Measurements from ENCODE around the gene FMNL2. TPM values are rescaled to one million over a fixed set of nuclear protein-coding genes. Genes with fewer than 3 reads are reported as not detected.

Gene FMNL2
- total RNA-seq, 4 donors from 2014 or later, result 6.7 to 17.2 (median 11.5) TPM

- TF ChIP-seq POLR2A (IDR thresholded peaks at IDR 0.05), result no peak
- TF ChIP-seq CTCF (IDR thresholded peaks at IDR 0.05 in 4 of 5, conservative IDR thresholded peaks at IDR 0.05 in 1 of 5), result no peak
- H3K27me3 ChIP-seq, result no peaks in the 10 kb centered on the region
- no peaks in the 10 kb centered on the region for H3K9me3 ChIP-seq
- H3K36me3 ChIP-seq, result no peaks in the 10 kb centered on the region
- in situ Hi-C loops (cut with MboI; ENCODE audit: low sequenced_read_pairs in 4 of 4) (no loop called here), intact Hi-C loops (cut with DNase I; ENCODE audit: low total_unique reads) (no loop called here)
- H3K4me3 ChIP-seq, result no peak overlapping the region
- ATAC-seq (no peak), DNase-seq (no peak)
- peaks cover 28 to 30% of the 10 kb centered on the region in 2 donors for H3K4me1 ChIP-seq
- no peak overlapping the region for H3K27ac ChIP-seq
Measured at GRCh38 chr2:152352616-152353015, 17.6 kb downstream of the FMNL2 start.

GRCh38 chr2:152353364-152353763, 18.4 kb downstream of the FMNL2 start:
- Histone ChIP-seq H3K27ac (no peak overlapping the region), H3K4me3 (no peak overlapping the region), H3K27me3 (no peaks in the 10 kb centered on the region), H3K9me3 (no peaks in the 10 kb centered on the region), H3K36me3 (no peaks in the 10 kb centered on the region), H3K4me1 (peaks cover 24 to 26% of the 10 kb centered on the region in 2 donors)
- DNase-seq (no peak), ATAC-seq (no peak)
- intact Hi-C loops (cut with DNase I; ENCODE audit: low total_unique reads) (no loop called here), in situ Hi-C loops (cut with MboI; ENCODE audit: low sequenced_read_pairs in 4 of 4) (no loop called here)
- no peak for TF ChIP-seq POLR2A (IDR thresholded peaks at IDR 0.05)
- TF ChIP-seq CTCF (IDR thresholded peaks at IDR 0.05 in 4 of 5, conservative IDR thresholded peaks at IDR 0.05 in 1 of 5), result no peak

GRCh38 chr2:152354069-152354755, 19.2 kb downstream of the FMNL2 start:
- peaks cover 22 to 24% of the 10 kb centered on the region in 2 donors for H3K4me1 ChIP-seq
- in situ Hi-C loops (cut with MboI; ENCODE audit: low sequenced_read_pairs in 4 of 4) (no loop called here), intact Hi-C loops (cut with DNase I; ENCODE audit: low total_unique reads) (no loop called here)
- peak overlapping the region in 3 of 4 donors; percentile 4 to 38 (median 23) for H3K27ac ChIP-seq
- no peak for ATAC-seq
- H3K4me3 ChIP-seq, result no peak overlapping the region
- H3K36me3 ChIP-seq, result no peaks in the 10 kb centered on the region
- no peak for DNase-seq
- TF ChIP-seq CTCF (IDR thresholded peaks at IDR 0.05 in 4 of 5, conservative IDR thresholded peaks at IDR 0.05 in 1 of 5) (no peak), POLR2A (IDR thresholded peaks at IDR 0.05) (no peak)
- no peaks in the 10 kb centered on the region for H3K9me3 ChIP-seq
- H3K27me3 ChIP-seq, result no peaks in the 10 kb centered on the region

- TF ChIP-seq POLR2A (IDR thresholded peaks at IDR 0.05) (no peak), CTCF (IDR thresholded peaks at IDR 0.05 in 4 of 5, conservative IDR thresholded peaks at IDR 0.05 in 1 of 5) (no peak)
- H3K4me3 ChIP-seq, result no peak overlapping the region
- no peaks in the 10 kb centered on the region for H3K27me3 ChIP-seq
- no peak for DNase-seq
- ATAC-seq, result no peak
- H3K27ac ChIP-seq, result peak overlapping the region in 3 of 4 donors; percentile 4 to 38 (median 23)
- in situ Hi-C loops (cut with MboI; ENCODE audit: low sequenced_read_pairs in 4 of 4) (no loop called here), intact Hi-C loops (cut with DNase I; ENCODE audit: low total_unique reads) (no loop called here)
- no peaks in the 10 kb centered on the region for H3K9me3 ChIP-seq
- H3K36me3 ChIP-seq, result no peaks in the 10 kb centered on the region
- peaks cover 22 to 24% of the 10 kb centered on the region in 2 donors for H3K4me1 ChIP-seq
Measured at GRCh38 chr2:152354909-152355308, 19.9 kb downstream of the FMNL2 start.

All from gastrocnemius medialis (tissue), 4 donors.